K562 (cell line): Measurements from ENCODE around the gene WTAP. TPM values are rescaled to one million over a fixed set of nuclear protein-coding genes. Genes with fewer than 3 reads are reported as not detected.

Experiments used
- ATF7 ChIP-seq: fragments of 450-650 bp; IDR thresholded peaks from 2 replicates; pipeline ENCODE4 v1.7.1; 2014; ENCODE audit warnings: mild to moderate bottlenecking, moderate library complexity
- CBX3 ChIP-seq, 2 experiments: IDR thresholded peaks; 1 replicate in 1 of 2; 2 replicates in 1 of 2; pipeline ENCODE4 v1.6.1; 2012; ENCODE audit warnings: inconsistent platforms in 2 of 2, low read length in 2 of 2, borderline replicate concordance in 1 of 2, control low read depth in 1 of 2
- COPS2 ChIP-seq: fragments of 450-650 bp; conservative IDR thresholded peaks from 2 replicates; pipeline ENCODE4 v1.6.1; 2016; ENCODE audit warnings: mild to moderate bottlenecking, moderate library complexity
- ELF1 ChIP-seq: fragments of 200-800 bp; sonication (Bioruptor generic); IDR thresholded peaks from 2 replicates; pipeline ENCODE4 v1.6.1; 2016; ENCODE audit warnings: missing genetic modification characterization, missing compliant biosample characterization
- ELK1 ChIP-seq: sonication (generic); formaldehyde crosslinking; IDR thresholded peaks from 2 replicates; pipeline ENCODE4 v1.8.1; 2022; ENCODE audit warnings: missing genetic modification reagents
- ETV6 ChIP-seq, 3 experiments: fragments of 150-350 bp in 1 of 3; sonication (generic) in 1 of 3; formaldehyde crosslinking in 1 of 3; IDR thresholded peaks; 2 replicates each; pipeline versions ENCODE4 v1.6.1 to v1.8.0; 2014 to 2022; ENCODE audit warnings: borderline replicate concordance in 2 of 3, low read depth in 2 of 3, antibody characterized with exemption in 1 of 3, low read length in 1 of 3, mild to moderate bottlenecking in 1 of 3, missing genetic modification reagents in 1 of 3
- FIP1L1 ChIP-seq: fragments of 200-400 bp; formaldehyde crosslinking; IDR thresholded peaks from 2 replicates; pipeline ENCODE4 v1.6.1; 2018; ENCODE audit warnings: mild to moderate bottlenecking, low read depth, low read length; ENCODE audit not compliant: poor library complexity, severe bottlenecking
- FOXK2 ChIP-seq, 2 experiments: fragments of 450-650 bp; IDR thresholded peaks in 1 of 2; conservative IDR thresholded peaks in 1 of 2; 2 replicates each; pipeline ENCODE4 v1.6.1; 2016; ENCODE audit warnings: low read depth in 2 of 2, mild to moderate bottlenecking in 1 of 2
- HDAC2 ChIP-seq: fragments of 450-650 bp; IDR thresholded peaks from 2 replicates; pipeline ENCODE4 v1.6.1; 2016; ENCODE audit warnings: mild to moderate bottlenecking
- JUN ChIP-seq, 2 experiments: sonication (generic) in 1 of 2; formaldehyde crosslinking in 1 of 2; IDR thresholded peaks; 2 replicates each; pipeline versions ENCODE4 v1.6.1 to v1.8.0; 2012 to 2022; ENCODE audit warnings: borderline replicate concordance in 2 of 2, mild to moderate bottlenecking in 2 of 2, improper control_type of control experiment in 1 of 2, low read depth in 1 of 2, low read length in 1 of 2, missing genetic modification reagents in 1 of 2
- KDM4B ChIP-seq, 2 experiments: fragments of 450-650 bp in 1 of 2; sonication (generic) in 1 of 2; IDR thresholded peaks; 2 replicates each; pipeline ENCODE4 v1.6.1; 2016 to 2017; ENCODE audit warnings: borderline replicate concordance in 2 of 2, antibody characterized with exemption in 1 of 2, low read depth in 1 of 2, mild to moderate bottlenecking in 1 of 2
- KHSRP ChIP-seq: fragments of 450-650 bp; IDR thresholded peaks from 2 replicates; pipeline ENCODE4 v1.6.1; 2017
- KLF16 ChIP-seq: IDR thresholded peaks from 2 replicates; pipeline ENCODE4 v1.6.1; 2016; ENCODE audit warnings: antibody characterized with exemption
- KLF6 ChIP-seq: fragments of 250-450 bp; sonication (Bioruptor Pico); IDR thresholded peaks from 2 replicates; pipeline ENCODE4 v1.4.0; 2020; ENCODE audit warnings: mild to moderate bottlenecking, moderate library complexity, borderline replicate concordance
- NR1H2 ChIP-seq: sonication (generic); formaldehyde crosslinking; IDR thresholded peaks from 2 replicates; pipeline ENCODE4 v1.4.0; 2020; ENCODE audit warnings: mild to moderate bottlenecking, missing genetic modification reagents
- NRF1 ChIP-seq, 2 experiments: fragments of 450-650 bp; IDR thresholded peaks in 1 of 2; conservative IDR thresholded peaks in 1 of 2; 2 replicates each; pipeline ENCODE4 v1.6.1; 2014; ENCODE audit warnings: mild to moderate bottlenecking in 2 of 2
- PTTG1 ChIP-seq: fragments of 450-650 bp; IDR thresholded peaks from 2 replicates; pipeline ENCODE4 v1.6.1; 2016; ENCODE audit warnings: low read depth, mild to moderate bottlenecking, missing genetic modification characterization, missing compliant biosample characterization
- SLC30A9 ChIP-seq: fragments of 250-450 bp; sonication (Bioruptor Pico); IDR thresholded peaks from 2 replicates; pipeline ENCODE4 v1.8.0; 2022; ENCODE audit warnings: mild to moderate bottlenecking, moderate library complexity
- SMAD1 ChIP-seq: fragments of 150-350 bp; IDR thresholded peaks from 2 replicates; pipeline ENCODE4 v1.6.1; 2014; ENCODE audit warnings: low read length, low read depth; ENCODE audit not compliant: partially characterized antibody
- SMARCA4 ChIP-seq: fragments of 450-650 bp; IDR thresholded peaks from 2 replicates; pipeline ENCODE4 v1.6.1; 2016
- TAF9B ChIP-seq: fragments of 450-650 bp; IDR thresholded peaks from 2 replicates; pipeline ENCODE4 v1.6.1; 2018; ENCODE audit warnings: mild to moderate bottlenecking; ENCODE audit not compliant: partially characterized antibody
- TOE1 ChIP-seq, 2 experiments: fragments of 450-650 bp in 1 of 2; sonication (generic) in 1 of 2; formaldehyde crosslinking in 1 of 2; IDR thresholded peaks; 2 replicates each; pipeline versions ENCODE4 v1.7.1 to v1.8.0; 2016 to 2022; ENCODE audit warnings: borderline replicate concordance in 2 of 2, mild to moderate bottlenecking in 2 of 2, antibody characterized with exemption in 1 of 2, inconsistent platforms in 1 of 2, low read depth in 1 of 2, missing genetic modification reagents in 1 of 2, moderate library complexity in 1 of 2
- TRIM24 ChIP-seq, 2 experiments: fragments of 450-650 bp; IDR thresholded peaks; 2 replicates each; pipeline ENCODE4 v1.6.1; 2016
- ZNF274 ChIP-seq: IDR thresholded peaks from 2 replicates; pipeline ENCODE4 v1.6.1; 2011; ENCODE audit warnings: low read depth, mild to moderate bottlenecking, low read length, moderate library complexity, borderline replicate concordance
- ZNF830 ChIP-seq: fragments of 250-450 bp; sonication (Bioruptor Pico); IDR thresholded peaks from 2 replicates; pipeline ENCODE4 v1.5.0; 2021; ENCODE audit warnings: mild to moderate bottlenecking
- polyA plus RNA-seq, 8 experiments: library from polyadenylated mRNA; depleted of rRNA in 4 of 8; stranded (reverse) in 5 of 8; unstranded in 3 of 8; fragments of >200 nt; fragmentation: Nextera tagmentation in 2 of 8; fragmentation: Illumina TruSeq in 1 of 8; extraction: Ambion mirVana in 2 of 8; extraction: Trizol in 1 of 8; gene quantifications; 2 replicates each; pipeline versions ENCODE4 v1.2.1 to v1.2.3, GENCODE V29; 2011 to 2014; ENCODE audit warnings: inconsistent platforms in 1 of 8, missing spikeins in 1 of 8
- total RNA-seq, 7 experiments: library from RNA; depleted of rRNA in 6 of 7; stranded (reverse); fragments of >200 nt in 6 of 7; fragmentation: Illumina TruSeq in 2 of 7; extraction: Trizol in 2 of 7; gene quantifications; 2 replicates each; pipeline versions ENCODE4 v1.2.1 to v1.2.3, GENCODE V29; 2011 to 2021; ENCODE audit warnings: low replicate concordance in 1 of 7

The WTAP gene
- total and polyA plus RNA-seq, 9 of the 15 experiments (the other 6 are each of a cell fraction or from before 2014, with no cell fraction given) = 52.4 to 156 (median 110) TPM

DNA sequence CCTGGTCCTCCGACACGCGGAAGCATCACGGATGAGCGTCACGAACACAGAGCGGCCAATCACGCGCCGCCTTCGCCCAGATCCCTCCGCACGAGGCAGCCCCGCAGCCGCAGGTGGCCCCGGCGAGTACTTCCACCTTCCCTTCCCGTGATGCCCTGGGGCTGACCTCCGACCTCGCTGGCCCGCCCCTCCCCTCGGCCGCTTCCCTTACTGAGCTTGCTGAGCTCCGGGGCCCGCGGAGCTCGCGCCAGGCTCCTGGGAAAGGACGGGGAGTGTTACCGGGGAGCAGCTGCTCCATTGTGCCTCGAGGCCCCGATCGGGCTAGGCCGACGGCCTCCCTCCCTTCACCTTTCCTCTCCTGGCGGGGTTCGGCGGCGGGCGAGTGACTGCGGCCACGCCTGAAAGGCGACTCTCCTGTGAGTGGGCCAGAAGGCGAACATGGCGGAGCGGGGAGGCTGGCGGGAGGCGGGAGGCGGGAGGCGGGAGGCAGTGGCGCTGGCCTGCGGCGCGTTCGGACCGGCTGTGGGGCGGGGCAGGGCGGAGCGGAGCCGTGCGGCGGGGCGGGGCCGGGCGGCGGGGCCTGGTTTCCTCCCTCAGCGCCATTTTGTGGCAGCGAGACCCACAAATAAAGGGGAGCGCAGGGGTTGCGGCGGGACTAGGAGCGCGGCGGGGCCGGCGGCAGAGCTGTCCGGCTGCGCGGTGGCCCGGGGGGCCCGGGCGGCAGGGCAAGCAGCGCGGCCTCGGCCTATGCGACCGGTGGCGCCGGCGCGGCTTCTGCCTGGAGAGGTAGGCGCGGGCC is at the start of gene WTAP (continued):
- TF ChIP-seq TOE1 (IDR thresholded peaks at IDR 0.05; ENCODE audit: borderline replicate concordance) (peak; percentile 89), TOE1 (CRISPR knock-in tag; IDR thresholded peaks at IDR 0.05; ENCODE audit: borderline replicate concordance, low read depth) (peak; percentile 97; the same call in 1 of the 2 replicates), ELK1 (CRISPR knock-in tag) (no peak), KLF16 (peak; percentile 26; the same call in 1 of the 2 replicates), SMAD1 (peak; percentile 66), CBX3 (IDR thresholded peaks at IDR 0.05; ENCODE audit: borderline replicate concordance in 1 of 2, low read length in 2 of 2) (peak in 1 of 2 experiments; percentile 87; a peak in 1 of 3 replicates), ELF1 (tag) (peak; percentile 90), SLC30A9 (CRISPR knock-in tag) (0 out of 2 replicates have a peak, but pooled peaks have one; percentile 20), TRIM24 (IDR thresholded peaks at IDR 0.05) (no peak; a peak in 2 of 4 replicates), PTTG1 (tag) (no peak), ATF7 (peak; percentile 87), KHSRP (no peak), FOXK2 (conservative IDR thresholded peaks at IDR 0.05 in 1 of 2, IDR thresholded peaks at IDR 0.05 in 1 of 2; ENCODE audit: low read depth in 2 of 2) (peak; percentile 75 to 80; a peak in 3 of 4 replicates), TAF9B (peak; percentile 95), KDM4B (IDR thresholded peaks at IDR 0.05; ENCODE audit: borderline replicate concordance in 2 of 2, low read depth in 1 of 2) (peak in 1 of 2 experiments; percentile 76; a peak in 2 of 4 replicates), HDAC2 (0 out of 2 replicates have a peak, but pooled peaks have one; percentile 96), JUN (IDR thresholded peaks at IDR 0.05; ENCODE audit: borderline replicate concordance, low read depth, low read length) (peak; percentile 75; the same call in 1 of the 2 replicates), JUN (CRISPR knock-in tag; IDR thresholded peaks at IDR 0.05; ENCODE audit: borderline replicate concordance) (peak; percentile 91; the same call in 1 of the 2 replicates), ZNF274 (no peak), FIP1L1 (peak; percentile 82), ETV6 (IDR thresholded peaks at IDR 0.05; ENCODE audit: borderline replicate concordance in 1 of 2, low read depth in 2 of 2, low read length in 1 of 2) (no peak), ETV6 (CRISPR knock-in tag; IDR thresholded peaks at IDR 0.05; ENCODE audit: borderline replicate concordance) (peak; percentile 85; the same call in 1 of the 2 replicates), KLF6 (peak; percentile 60; the same call in 1 of the 2 replicates), SMARCA4 (peak; percentile 8; the same call in 1 of the 2 replicates), NR1H2 (CRISPR knock-in tag) (peak; percentile 98), NRF1 (conservative IDR thresholded peaks at IDR 0.05 in 1 of 2, IDR thresholded peaks at IDR 0.05 in 1 of 2) (peak; percentile 84 to 88), COPS2 (no peak), ZNF830 (CRISPR knock-in tag) (0 out of 2 replicates have a peak, but pooled peaks have one; percentile 64)
